NK-92 (cell line): ENCODE results near the gene KCNJ15.

Experiments used
- DNase-seq: peaks from one replicate; lab custom pipeline; 2025; ENCODE audit not compliant: unreplicated experiment; lab: John Stamatoyannopoulos, UW

KCNJ15 gene

DNA sequence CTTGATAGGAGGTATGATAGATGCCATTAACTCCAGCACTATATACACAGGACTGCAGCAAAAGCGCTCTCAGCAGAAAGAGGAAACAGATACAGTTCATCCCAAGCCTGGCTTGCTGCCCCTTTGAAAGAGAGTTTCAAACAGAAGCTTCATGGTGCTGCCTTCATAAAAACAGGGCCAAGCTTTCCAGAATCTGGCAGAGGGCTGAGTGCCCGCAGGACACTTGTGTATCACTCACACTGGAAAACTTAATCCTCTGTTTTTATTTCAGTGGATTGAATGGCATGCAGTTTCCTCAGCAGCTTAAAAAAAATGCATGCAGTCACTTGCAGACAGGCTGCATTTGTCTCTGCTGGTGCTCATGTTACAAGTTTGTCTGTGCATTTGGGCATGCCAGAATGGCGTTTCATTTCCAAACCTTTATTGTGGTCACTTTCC, 40.4 kb downstream of the KCNJ15 start:
- DNase-seq = no peak

DNA sequence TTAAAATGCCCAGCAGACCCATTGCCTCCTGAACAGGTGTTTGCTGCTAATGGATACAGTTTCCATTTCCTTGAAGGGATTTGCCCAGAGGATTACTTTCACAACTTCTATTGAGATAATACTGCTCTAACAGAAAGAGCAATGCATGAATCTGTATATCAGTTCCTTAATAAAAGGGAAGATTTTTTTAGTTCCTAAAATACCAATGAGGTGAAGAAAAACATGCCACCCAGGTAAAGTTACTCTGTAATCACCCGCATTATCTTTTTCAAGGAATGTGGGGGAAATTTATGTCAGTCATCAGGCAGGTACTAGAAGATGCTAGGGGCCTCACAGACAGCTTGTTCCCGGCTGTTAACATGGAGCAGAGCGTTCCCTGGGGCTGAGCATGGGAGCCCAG, 41.1 kb downstream of the KCNJ15 start:
- no peak for DNase-seq

DNA sequence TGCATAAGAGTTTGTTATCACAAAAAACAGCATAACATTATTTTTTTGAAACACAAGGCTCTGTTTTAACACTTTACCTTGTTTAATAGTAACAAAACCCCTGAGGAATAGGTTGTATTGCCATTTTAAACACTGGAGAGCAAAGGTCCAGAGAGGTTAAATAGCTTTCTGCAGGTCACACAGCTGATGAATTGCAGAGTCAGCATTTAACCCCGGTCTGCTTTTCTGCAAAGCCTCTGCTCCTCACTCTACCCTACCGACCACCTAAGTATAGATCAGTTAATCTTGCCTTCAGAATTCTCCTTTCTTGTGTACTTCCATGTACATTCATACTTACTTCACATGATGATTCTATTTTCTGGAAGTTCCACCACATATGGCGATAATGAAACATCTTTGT, 42.0 kb downstream of the KCNJ15 start:
- DNase-seq = no peak

DNA sequence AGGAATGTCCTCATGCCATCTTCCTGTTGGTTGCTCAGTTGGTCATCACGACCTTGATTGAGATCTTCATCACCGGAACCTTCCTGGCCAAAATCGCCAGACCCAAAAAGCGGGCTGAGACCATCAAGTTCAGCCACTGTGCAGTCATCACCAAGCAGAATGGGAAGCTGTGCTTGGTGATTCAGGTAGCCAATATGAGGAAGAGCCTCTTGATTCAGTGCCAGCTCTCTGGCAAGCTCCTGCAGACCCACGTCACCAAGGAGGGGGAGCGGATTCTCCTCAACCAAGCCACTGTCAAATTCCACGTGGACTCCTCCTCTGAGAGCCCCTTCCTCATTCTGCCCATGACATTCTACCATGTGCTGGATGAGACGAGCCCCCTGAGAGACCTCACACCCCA, 42.9 kb downstream of the KCNJ15 start:
- DNase-seq = no peak

DNA sequence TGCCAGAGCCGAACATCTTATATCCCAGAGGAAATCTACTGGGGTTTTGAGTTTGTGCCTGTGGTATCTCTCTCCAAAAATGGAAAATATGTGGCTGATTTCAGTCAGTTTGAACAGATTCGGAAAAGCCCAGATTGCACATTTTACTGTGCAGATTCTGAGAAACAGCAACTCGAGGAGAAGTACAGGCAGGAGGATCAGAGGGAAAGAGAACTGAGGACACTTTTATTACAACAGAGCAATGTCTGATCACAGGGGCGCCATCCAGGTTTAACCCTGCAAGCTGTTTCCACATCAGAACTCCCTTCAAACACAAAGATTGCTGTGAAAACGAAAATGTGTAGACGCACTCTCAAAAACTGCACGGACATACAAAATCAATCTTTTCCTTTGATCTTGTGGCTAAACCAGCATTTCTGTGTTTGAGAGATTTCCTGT, 43.4 kb downstream of the KCNJ15 start:
- DNase-seq = no peak

DNA sequence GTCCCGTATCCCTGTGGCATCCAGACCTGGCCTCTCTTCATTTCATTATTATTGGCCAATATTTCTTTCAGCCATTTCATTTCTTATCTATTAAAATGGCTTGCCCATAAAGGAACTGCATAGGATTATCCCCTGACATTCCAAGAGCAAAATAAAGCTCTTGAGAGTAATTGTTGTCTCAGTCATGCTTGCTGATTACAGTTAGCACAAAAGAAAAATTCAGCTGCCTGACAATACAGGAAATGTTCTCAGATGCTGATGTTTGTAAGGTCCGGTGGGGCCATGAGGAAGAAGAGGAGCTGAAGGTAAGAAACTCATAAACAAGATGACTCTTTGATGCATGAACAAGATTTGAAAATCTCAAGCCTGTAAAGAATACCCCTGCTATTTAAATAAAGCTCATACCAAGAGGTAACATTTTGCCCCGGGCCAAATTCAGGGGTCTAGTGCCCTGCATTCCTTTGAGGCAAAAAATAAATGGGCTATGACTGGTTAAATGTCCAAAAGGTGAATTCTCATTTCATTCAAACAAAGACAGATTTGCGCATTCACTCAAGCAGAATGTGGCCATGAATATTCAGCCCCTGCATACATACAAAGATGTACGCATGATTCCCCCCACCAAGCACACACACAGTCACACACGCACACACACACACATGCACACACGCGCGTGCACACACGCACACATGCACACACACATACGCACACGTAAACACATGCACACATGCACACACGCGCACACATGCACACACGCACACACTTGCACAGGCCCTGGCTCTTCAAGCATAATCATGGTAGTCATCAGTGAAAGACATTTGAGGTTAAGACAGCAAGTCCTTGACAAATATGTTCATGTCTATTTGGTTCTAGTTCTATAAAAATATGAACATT, 44.8 kb downstream of the KCNJ15 start:
- DNase-seq = no peak

DNA sequence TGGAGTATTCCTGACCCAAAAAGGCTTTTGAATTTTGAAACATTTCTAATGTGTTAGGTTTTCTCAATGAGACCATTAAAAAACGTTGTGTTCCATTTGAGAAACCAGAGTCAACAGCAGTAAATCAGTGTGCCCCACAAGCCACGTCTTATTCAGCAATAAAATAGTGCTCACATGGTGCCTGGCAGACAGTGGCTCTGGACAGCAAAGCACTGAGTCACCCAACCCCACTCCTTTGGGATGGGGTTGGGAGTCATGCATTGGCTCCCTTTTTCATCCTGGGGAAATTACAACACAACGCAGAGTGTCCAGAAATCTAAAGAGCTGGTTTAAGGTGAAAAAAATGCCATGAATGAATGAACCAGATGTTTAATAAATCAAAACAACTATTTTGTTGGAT, 46.5 kb downstream of the KCNJ15 start:
- DNase-seq = no peak

DNA sequence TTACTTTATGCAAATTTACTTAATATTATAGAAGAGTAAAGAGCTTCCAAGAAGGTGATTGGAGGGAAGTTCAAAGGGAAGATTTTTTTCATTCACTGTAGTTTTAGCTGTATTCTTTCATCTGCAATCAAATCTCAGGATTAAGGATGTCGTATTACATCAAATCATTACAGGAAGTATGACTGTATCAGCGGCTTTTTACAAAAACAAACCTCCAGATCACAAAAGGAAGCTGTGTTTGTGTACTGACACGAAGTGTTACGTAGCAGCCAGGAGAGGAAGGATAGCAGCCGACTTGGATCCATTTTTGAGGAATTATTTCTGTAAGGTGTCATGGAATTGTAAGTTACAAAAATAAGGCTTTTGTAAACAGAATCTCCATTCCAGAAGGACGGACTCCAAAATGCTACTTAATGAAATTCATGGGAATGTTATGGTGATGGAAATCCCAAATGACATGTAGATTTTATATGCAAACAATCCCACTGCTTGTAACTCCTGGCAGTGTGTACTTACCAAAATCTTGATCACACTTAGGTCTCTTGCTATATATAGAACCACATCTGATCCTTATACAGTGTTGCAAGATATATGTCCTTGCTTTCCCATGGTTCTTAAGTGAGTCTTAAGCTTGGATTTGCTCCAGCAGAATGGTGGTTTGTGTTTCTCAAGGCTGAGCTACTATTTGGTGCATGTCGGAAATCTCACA, 49.8 kb downstream of the KCNJ15 start:
- no peak for DNase-seq

DNA sequence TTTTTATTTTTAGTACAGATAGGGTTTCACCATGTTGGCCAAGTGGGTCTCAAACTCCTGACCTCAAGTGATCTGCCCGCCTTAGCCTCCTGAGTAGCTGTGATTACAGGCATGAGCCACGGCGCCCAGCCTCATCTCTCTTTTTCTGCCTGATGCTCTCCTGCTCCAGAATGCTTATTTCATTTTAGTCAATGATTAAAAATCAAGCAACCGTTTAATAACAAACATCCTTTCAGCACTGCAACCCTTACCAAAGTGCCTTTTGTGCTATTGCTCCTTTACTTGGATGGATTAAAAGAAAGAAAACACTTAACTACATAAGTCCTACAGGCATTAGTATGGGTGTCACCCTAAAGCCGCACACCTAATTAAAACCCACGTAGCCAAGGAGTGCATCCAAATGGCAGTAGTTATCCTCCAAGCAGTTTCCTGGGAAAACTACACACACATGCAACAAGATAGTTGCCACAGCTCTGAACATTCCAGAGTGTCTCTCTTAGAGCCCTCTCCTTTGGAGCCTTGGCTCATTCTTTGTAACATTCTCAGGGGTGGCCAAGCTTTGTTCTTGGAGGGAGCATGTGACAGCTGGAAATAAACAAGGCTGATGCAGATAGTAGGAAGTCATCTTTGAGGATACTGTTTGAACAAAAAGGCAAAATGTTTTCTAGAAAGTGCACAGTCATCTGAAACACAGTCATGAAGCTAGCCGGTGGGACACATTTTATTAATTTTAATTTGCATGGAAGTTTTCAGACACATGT, 51.2 kb downstream of the KCNJ15 start:
- DNase-seq = no peak

DNA sequence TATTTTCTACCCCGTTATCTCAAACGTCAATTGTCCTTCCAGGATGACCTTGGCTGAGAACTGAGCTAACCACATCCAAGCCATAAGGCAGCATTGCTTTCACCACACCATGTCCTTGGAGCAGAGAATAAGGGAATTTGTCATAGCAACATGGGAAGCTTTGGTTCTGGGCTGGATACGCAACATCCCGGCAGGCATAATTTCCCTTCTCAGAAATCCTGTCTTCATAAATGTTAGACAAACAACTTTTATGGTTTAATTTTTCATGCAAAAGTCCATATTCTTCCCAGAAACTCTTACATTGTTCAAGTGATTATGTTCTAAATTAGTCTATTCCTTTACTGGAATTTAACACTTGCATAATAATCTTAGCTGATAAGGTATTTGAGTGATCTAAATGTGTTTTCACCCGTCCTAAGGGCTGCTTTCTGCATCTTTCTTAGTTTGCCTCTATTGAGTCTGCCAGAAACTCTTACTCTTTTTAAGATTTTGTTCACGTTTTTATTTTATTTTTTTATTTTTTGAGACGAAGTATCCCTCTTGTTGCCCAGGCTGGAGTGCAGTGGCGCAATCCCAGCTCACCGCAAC, 51.8 kb downstream of the KCNJ15 start:
- DNase-seq = no peak

DNA sequence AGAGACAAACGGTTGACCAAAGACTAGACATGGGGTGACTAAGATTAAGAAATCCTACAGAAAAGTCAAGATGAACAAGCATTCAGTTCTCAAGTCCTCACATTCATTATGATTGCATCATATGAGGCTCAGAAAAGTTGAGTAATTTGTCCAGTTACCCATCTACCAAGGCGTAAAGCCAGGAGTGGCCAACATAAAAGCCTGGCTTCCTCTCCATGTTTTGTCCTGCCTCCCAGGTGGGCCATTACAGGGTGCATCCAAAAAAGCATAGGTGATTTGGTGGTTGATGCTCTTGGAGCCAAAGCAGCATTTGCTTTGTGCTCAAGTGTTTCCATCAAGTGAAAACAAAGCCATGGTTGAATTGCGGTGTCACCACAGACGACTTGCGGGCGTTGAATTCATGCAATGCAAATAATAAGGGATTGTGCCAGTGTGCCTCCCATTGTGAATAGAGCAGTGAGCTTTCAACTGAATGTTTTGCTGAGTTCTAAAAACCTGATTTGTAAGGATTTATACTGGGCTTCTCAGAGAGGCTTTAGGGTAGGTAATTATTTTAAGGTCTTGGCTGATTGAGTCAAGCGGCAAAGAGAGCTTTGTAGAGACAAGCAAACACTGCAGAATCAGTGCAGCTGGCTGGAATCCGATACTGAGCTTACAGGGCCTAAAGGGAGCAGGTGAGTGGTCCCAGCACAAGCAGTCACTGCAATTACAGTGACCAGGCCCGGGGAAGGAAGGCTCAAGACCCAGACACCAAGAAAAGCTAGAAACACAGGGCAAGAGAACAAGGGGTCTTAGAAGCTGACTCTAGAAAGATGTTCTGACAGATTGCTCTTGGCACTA, 54.1 kb downstream of the KCNJ15 start:
- no peak for DNase-seq

DNA sequence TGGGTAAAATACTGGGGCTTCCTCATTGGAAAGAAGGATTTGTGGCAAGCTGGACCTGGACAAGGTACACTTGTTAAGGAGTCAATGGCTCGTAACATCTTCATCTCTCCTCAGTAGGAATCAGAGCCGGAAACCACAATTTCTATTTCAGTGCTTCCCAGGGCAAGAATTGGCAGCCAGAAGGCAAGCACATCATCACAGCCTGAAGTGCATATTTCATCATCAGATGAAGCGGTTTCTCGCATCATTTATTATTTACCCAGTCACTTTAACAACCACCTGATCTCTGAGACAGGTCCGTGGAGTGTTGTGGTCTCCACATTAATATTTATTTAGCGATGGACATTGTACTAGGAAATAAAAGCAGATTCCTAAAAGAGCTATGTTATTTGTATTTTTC, 55.0 kb downstream of the KCNJ15 start:
- no peak for DNase-seq

DNA sequence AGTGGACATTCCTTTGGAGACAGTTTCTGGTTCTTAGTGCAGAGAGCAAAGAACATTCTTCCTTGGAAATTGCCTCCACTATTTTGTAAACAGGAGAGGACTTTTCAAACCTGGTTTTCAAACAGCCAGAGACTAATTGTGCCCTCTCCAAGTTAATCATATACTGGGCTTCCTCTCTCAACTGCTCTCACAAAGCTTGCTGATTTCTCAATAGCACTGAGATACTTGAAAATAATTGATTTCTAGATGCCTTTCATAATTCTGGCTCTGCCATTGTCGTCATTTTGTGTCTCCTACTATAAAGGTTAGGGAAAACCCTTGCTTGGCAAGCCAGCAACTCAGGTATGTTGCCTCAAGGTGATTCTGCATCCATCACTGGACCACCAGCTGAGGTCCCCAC, 56.0 kb downstream of the KCNJ15 start:
- no peak for DNase-seq

DNA sequence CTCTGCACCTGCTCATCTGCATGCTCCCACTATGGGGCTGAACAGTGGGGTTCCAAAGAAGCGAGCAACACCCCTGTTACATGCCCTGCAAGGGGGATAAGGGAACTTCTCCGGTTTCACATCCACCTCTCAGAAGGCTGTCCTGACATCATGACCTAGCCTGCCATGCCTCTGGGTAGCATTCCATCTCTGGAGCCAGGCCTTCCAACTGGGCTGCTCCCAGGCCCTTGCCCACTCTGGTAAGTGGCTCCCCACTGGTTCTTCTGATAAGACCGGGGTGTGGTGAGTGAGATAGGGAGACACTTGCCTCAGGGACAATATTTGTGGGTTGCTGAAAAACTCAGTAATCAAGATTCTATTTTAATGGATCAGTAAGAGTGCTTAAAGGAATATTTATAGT, 57.8 kb downstream of the KCNJ15 start:
- DNase-seq = no peak

DNA sequence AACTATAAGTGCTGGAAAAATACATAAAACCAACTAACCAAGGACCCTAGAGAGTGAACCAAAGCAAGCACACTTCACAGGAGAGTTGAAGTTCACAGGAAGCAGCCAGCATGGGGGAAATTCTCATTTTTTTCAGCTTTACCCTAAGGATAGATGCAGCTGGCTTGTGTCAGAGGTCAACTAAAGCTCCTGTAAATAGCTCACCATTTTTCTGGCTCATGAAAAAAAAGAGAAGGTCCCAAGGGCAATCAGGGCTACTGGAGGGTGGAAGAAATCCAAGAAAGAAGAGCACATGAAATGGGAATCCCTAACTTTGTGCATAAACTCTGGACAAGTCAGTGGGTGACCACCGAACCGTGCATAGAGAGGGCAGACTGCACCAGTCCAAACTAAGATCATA, 58.3 kb downstream of the KCNJ15 start:
- DNase-seq = no peak

DNA sequence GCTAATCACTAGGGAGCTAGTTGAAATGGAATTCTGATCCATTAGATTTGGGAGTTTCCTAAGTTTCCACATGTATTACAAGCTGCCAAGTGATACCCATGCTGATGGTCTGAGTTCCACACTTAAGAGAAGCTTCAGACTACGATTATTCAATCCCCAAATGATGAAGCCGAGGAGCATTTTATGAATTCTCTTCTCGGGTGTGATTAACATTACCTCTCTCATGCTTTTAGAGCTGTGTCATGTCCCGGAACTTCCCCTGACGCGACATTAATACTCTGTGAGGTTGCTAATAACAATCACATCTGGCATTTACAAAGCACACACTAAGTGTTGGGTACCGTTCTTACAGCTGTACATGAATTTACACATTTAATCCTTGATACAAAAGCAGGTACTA, 63.0 kb downstream of the KCNJ15 start:
- DNase-seq = no peak

DNA sequence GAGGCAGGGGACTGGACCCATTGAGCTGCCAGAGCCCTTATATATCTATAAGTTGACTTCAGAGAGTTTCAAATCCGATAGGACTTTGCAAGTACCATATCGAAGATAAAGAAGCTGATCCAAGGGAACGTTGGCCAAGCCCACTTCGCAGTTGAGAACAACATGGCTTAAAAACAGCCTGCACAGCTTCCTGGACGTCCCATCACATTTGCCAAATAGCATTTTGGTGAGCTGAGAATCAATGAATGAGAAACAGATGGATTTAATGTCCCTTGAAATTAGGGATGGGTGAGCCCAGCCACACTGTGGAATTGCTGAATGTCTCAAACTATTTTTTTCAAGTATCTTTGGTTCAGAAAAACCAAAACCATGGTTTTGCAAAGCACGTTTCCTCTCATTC, 64.8 kb downstream of the KCNJ15 start:
- no peak for DNase-seq

DNA sequence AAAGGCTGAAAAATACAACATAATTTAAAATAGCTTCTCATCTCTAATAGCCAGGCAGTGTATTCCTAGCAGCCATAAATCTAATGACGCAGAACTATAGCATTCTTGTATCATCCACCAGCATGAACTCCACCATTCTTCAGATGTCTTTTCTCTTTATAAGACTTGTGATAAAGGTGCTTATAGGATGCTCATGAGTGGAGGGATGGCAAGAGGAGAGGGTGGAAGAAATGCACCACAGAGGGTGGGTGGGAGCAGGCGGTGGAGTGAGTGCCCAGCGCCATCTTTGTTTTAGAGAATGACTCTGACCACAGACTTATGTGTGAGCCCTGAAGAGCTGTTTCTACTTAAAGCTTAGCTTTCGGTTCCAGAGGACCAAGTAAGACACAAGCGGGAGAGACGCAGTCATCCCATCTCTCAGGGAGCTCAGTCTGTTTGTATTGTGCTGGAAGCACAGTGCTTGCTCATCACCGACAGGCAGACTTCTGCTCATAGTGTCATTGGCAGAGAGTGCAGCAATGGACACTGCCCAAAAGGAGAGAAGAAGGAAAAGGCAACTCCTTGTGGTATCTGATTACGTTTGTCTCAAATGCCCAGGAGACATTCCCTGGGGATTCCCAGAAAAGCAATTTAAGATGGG, 65.6 kb downstream of the KCNJ15 start:
- DNase-seq = no peak

DNA sequence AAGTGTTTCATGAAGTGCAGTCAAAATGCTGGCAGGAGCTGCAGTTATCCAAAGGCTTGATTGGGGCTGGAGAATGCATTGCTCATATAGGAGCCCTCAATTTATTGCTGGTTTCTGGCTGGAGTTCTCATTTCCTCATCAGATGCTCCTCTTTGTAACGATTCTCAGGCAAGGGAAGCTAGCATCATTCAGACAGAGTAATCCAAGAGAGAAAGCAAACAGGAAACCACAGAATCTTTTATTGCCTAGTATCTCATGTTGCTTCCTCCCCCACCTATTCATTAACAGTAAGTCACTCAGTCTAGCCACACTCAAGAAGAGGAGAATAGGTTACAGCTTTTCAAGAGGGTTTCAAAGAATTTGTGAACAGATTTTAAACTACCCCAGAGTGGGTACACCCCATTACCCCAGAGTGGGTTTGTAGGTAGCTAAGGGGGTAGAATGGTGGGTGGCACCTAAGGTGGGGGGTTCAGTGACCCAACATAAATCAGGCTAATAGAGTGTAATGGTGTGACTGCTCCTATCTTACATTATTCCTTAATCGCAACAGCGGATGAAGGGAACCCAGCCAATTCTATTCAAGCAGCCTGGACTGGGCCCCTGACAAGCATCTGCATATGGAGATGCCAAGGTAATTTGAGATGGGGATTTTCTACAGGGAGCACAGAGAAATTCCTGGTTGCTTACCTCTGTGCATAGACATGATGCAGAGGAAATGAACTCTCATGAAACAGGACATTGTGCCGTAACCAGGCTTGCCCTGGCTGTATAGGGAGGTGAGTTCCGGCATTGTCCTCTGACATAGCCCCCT, 67.1 kb downstream of the KCNJ15 start:
- no peak for DNase-seq
